COR-L47 (cell line): ENCODE data around the gene SLCO2A1.

ENCODE experiments used
- DNase-seq: peaks from one replicate; lab custom pipeline; 2025; lab: John Stamatoyannopoulos, UW

The SLCO2A1 gene

GRCh38 chr3:133999891-134000685 is 29.6 kb downstream of the SLCO2A1 start:
- no peak for DNase-seq

DNA sequence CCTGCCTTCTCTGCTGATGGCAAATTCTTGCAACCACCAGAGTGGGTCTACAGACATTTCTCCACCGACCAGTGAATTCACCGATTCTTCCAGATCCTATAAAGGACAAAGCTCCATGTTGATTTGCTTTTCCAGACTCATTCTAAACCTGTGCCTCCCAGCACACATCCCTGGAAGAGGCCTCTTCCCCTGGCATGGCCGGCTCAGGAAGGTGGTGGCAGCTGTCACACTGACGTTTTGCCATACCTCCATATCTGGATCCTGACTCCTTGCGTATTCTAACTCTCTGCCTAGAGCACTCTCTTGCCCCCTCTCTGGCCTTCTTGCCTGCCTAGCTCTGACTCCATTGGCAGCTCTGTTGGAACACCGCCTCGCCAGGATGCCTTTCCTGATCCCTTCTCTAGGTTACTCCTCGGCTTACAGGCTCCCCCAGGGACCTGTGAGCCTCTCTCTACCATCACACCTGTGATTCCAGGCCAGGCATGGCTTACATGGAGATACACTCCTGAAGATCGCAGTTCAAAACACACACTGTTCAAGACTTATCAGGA is 31.0 kb downstream of the SLCO2A1 start:
- DNase-seq, result no peak

DNA sequence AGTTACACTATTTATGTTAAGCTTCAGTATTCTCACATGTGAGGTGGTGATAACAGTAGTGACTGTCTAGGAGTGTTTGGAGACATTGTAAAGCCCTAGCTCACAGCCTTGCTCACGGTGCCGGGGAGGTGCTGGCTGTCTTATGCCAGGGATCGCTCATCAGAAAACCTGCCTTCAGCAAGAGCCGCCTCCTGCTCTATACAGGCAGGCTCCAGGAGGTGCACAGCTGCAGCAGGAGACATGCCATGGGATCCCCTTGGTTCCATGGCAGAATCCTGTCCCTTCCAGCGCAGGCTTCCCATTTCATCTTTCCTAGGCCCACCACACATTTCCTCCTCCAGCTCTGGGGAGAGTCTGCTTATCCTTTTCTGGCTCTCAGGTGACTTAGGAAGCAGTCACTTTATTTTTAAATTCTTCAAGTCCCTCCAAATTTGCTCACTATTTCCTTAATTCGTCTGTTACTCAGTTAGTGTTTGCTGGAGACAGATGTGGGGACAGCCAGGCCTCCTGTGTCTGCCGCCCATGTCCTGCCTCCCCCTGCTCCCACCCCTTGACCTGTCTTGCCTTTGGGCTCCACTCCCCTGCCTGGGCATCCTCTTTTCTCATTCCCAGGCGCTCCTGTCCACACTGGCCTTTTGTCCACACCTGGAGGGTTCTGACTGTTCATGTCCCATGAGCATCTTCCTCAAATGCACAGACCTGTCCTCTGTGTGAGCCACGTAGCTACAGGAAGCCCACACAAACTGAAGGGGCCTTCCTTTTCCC is 31.7 kb downstream of the SLCO2A1 start:
- DNase-seq, result no peak

GRCh38 chr3:133996996-133997395 is 32.7 kb downstream of the SLCO2A1 start:
- no peak for DNase-seq

DNA sequence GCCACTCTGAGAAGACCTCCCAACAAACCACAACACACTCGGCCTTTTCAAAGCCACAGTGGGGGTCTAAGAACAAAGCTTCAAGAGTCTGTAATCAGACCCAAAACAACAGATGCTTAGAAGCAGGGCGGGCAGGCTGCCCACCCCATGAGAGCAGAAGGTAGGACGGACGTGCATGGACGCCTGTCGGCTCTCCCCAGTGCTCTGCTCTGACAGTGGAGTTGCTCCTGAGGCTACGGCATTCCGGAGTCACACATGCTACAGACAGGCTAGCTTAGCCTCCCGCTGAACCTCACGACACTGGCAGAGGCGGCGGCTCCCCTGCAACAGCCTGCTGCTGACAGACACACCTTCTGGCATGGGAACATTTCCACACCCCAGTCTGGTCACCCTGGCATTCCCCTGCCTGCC is 33.5 kb downstream of the SLCO2A1 start:
- no peak for DNase-seq

GRCh38 chr3:133995264-133995663 is 34.5 kb downstream of the SLCO2A1 start:
- DNase-seq, result peak; percentile 42

DNA sequence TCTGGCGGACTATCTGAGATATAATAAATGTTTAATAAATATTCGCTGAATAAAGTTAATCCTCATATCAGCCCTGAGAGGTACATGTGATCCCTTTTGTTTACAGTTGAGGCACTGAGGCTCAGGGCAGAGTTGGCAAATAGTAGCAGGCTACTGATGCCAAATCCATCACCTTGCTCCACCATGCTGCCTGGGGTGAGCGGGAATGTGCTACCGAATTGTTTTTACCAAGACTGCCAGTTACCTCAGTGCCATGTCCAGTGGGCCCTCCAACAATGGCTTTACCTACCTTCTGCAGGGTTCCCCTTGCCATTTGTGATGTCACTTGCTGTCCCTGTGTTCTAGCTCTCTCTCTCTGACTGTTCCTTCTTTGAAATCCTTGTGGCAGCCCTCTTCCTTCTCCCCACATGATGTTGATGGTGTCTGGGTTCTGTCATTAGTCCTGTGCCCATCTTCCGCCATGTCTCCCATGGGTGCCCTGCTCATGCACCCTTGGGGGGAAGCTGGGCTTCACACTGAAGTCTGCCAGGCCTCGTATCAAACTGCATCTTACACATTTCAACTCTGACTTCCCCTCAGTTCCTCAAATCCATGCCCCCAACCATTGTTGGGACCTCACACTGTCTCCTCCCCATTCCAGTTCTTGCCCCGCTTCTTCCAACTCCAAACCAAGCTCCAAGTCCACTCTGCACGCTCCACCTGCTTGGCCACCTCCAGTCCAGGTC is 35.4 kb downstream of the SLCO2A1 start:
- no peak for DNase-seq

GRCh38 chr3:133992951-133993620 is 36.6 kb downstream of the SLCO2A1 start:
- DNase-seq, result no peak

- DNase-seq, result no peak
Measured at GRCh38 chr3:133992381-133992780, 37.3 kb downstream of the SLCO2A1 start.

GRCh38 chr3:133991637-133992036 is 38.1 kb downstream of the SLCO2A1 start:
- no peak for DNase-seq

DNA sequence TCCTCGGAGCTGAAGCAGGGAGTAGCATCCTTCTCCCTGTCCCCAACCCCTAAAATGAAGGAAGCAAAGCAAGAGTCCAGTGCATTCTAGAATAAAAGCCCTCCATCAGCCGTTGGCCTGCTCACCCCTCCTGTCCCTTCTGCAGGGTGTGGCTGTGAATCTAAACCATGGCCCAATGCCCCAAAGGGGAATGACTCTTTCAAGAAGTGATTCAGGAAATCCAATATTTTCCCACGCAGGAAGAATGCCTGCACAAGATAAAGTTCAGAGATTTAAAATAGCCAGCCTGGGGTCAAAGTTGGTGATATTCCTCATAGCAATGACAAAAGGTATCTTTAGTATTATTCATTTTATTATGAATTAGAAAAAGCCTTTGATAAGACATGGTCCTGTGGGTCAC is 38.5 kb downstream of the SLCO2A1 start:
- DNase-seq, result no peak

- no peak for DNase-seq
Measured at GRCh38 chr3:133989936-133990702, 39.6 kb downstream of the SLCO2A1 start.

GRCh38 chr3:133988631-133989161 is 41.0 kb downstream of the SLCO2A1 start:
- DNase-seq, result no peak

DNA sequence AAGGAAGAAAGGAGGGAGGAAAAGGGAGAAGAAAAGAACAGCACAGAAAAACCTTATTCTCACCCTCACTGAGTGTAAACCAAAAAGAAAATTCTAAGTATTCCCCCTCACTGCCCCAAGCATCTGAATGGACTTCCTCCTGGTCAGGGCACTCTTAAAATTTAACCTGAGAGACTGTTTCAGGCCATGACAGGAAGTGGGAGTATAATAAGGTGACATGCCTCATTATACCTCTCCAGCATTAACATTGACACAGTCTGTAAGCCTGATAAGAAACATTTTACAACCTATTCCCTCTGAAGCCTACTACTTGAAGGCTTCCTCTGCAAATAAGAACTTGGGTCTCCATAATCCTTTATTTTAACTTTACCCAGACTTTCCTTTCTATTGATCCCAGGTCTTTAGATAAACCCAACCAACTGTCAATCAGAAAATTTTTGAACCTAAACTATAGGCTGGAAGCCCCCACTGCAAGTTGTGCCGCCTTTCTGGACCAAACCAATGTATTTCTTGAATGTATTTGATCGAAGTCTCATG is 41.7 kb downstream of the SLCO2A1 start:
- DNase-seq, result no peak

DNA sequence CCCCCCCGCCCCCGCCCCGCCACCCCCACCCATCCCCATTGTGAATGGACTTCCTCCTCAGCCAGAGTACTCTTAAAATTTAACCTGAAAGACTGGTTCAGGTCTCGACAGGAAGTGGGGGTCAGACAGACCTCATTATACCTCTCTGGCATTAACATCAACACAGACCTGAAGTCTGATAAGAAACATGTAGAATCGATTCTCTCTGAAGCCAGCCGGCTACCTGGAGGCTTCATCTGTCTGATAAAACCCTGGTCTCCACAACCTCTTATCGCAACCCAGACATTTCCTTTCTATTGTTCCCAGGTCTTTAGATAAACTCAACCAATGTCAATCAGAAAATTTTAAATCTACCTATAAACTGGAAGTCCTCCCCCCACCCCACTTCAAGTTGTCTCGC is 42.6 kb downstream of the SLCO2A1 start:
- no peak for DNase-seq

- DNase-seq, result no peak
Measured at GRCh38 chr3:133986311-133986710, 43.4 kb downstream of the SLCO2A1 start.

GRCh38 chr3:133984975-133985374 is 44.8 kb downstream of the SLCO2A1 start:
- DNase-seq, result no peak

DNA sequence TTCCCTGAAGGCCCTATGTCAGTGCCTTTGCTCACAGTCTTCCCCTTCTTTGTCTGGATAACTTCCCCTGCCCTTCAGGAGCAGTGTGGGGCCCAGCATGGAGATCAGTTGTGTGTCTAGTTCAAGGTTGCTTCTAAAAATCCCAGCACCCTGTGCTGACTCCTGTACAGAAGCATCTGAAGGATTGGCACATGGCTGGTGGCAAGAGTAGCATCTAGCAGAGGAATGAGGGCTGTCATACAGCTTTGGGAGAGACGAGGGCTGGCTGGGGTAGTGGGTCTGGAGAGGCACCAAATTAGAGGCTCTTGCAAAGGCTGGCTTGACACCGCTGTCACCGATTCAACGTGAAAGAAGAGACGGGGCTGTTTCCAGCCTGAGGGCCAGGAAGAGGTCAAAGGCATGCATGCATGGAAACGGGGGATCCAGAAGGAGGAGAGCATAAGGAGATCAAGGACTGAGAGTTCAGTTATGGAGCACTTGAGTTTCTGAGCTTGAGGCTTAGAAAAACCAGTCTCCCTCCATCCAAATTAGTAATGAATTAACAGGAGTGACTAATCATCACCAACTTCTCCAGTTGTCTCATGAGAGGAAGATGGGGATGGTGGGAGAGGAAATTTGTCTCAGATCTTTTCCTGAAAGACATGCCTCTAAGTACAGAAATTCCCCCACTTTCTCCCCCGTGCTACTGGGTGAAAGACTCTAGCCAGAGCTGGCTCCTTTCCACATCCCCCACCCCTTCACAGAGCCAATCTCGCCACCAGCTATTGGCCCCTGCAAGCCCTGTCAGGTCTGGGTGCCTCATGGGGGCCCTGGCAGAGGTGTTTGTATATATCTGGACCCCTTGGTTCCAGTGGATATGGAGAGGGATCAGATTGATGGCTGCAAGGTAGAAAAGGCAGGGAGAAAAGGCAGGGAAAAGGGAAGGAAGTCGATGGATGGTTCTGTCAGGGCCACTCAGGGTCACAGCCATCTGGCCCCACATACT is 45.9 kb downstream of the SLCO2A1 start:
- no peak for DNase-seq

- no peak for DNase-seq
Measured at GRCh38 chr3:133983126-133983525, 46.6 kb downstream of the SLCO2A1 start.
